ENCODE results near the gene FOS.

DNA sequence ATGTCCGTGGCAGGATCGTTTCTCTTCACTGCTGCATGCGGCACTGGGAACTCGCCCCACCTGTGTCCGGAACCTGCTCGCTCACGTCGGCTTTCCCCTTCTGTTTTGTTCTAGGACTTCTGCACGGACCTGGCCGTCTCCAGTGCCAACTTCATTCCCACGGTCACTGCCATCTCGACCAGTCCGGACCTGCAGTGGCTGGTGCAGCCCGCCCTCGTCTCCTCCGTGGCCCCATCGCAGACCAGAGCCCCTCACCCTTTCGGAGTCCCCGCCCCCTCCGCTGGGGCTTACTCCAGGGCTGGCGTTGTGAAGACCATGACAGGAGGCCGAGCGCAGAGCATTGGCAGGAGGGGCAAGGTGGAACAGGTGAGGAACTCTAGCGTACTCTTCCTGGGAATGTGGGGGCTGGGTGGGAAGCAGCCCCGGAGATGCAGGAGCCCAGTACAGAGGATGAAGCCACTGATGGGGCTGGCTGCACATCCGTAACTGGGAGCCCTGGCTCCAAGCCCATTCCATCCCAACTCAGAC lies 1.2 kb downstream of the FOS start:
- TF ChIP-seq, protein P1, sequence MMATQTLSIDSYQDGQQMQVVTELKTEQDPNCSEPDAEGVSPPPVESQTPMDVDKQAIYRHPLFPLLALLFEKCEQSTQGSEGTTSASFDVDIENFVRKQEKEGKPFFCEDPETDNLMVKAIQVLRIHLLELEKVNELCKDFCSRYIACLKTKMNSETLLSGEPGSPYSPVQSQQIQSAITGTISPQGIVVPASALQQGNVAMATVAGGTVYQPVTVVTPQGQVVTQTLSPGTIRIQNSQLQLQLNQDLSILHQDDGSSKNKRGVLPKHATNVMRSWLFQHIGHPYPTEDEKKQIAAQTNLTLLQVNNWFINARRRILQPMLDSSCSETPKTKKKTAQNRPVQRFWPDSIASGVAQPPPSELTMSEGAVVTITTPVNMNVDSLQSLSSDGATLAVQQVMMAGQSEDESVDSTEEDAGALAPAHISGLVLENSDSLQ (IDR thresholded peaks at IDR 0.05): no peak
- TF ChIP-seq HDGF (IDR thresholded peaks at IDR 0.05; ENCODE audit: borderline replicate concordance) (no peak), BHLHE40 (IDR thresholded peaks at IDR 0.05; ENCODE audit: borderline replicate concordance) (no peak), SP1 (IDR thresholded peaks at IDR 0.05) (no peak), TARDBP (IDR thresholded peaks at IDR 0.05) (no peak), FOXK2 (IDR thresholded peaks at IDR 0.05) (no peak)
